ENCODE measurements around the gene CCND1.
"Not testable (repeated sequence)": the region's sequence is repeated elsewhere in the genome, so short reads cannot be mapped to it uniquely, and the experiment has no call there.

The CCND1 gene

GRCh38 chr11:69620683-69621290 is 20.2 kb upstream of the CCND1 start:
- Histone ChIP-seq H3K27ac (ENCODE audit: low read length) (no peak overlapping the region), H3K27me3 (ENCODE audit: low read depth, low read length) (no peaks in the 10 kb centered on the region), H3K4me1 (ENCODE audit: control insufficient read depth in 1 of 2, insufficient read depth in 2 of 2, low read length in 2 of 2) (no peaks in the 10 kb centered on the region), H3K9me3 (ENCODE audit: control insufficient read depth in 1 of 2, low read length in 2 of 2) (no peaks in the 10 kb centered on the region), H3K4me3 (ENCODE audit: low read depth in 1 of 2, low read length in 2 of 2) (no peak overlapping the region), H3K36me3 (ENCODE audit: control insufficient read depth in 1 of 2, insufficient read depth in 2 of 2, low read length in 2 of 2) (no peaks in the 10 kb centered on the region)

GRCh38 chr11:69622097-69622681 is 18.8 kb upstream of the CCND1 start:
- H3K36me3 ChIP-seq (ENCODE audit: control insufficient read depth in 1 of 2, insufficient read depth in 2 of 2, low read length in 2 of 2); H3K27me3 ChIP-seq (ENCODE audit: low read depth, low read length); H3K9me3 ChIP-seq (ENCODE audit: control insufficient read depth in 1 of 2, low read length in 2 of 2); H3K4me3 ChIP-seq (ENCODE audit: low read depth in 1 of 2, low read length in 2 of 2); H3K27ac ChIP-seq (ENCODE audit: low read length); H3K4me1 ChIP-seq (ENCODE audit: control insufficient read depth in 1 of 2, insufficient read depth in 2 of 2, low read length in 2 of 2): not testable (repeated sequence)

GRCh38 chr11:69624293-69624692 is 16.7 kb upstream of the CCND1 start:
- H3K4me1 ChIP-seq (ENCODE audit: control insufficient read depth in 1 of 2, insufficient read depth in 2 of 2, low read length in 2 of 2) = no peaks in the 10 kb centered on the region
- H3K27ac ChIP-seq (ENCODE audit: low read length) = no peak overlapping the region
- no peaks in the 10 kb centered on the region for H3K9me3 ChIP-seq (ENCODE audit: control insufficient read depth in 1 of 2, low read length in 2 of 2)
- no peaks in the 10 kb centered on the region for H3K27me3 ChIP-seq (ENCODE audit: low read depth, low read length)
- no peak overlapping the region for H3K4me3 ChIP-seq (ENCODE audit: low read depth in 1 of 2, low read length in 2 of 2)
- no peaks in the 10 kb centered on the region for H3K36me3 ChIP-seq (ENCODE audit: control insufficient read depth in 1 of 2, insufficient read depth in 2 of 2, low read length in 2 of 2)

- no peak overlapping the region for H3K27ac ChIP-seq (ENCODE audit: low read length)
- no peaks in the 10 kb centered on the region for H3K9me3 ChIP-seq (ENCODE audit: control insufficient read depth in 1 of 2, low read length in 2 of 2)
- H3K27me3 ChIP-seq (ENCODE audit: low read depth, low read length) = no peaks in the 10 kb centered on the region
- no peak overlapping the region for H3K4me3 ChIP-seq (ENCODE audit: low read depth in 1 of 2, low read length in 2 of 2)
- no peaks in the 10 kb centered on the region for H3K4me1 ChIP-seq (ENCODE audit: control insufficient read depth in 1 of 2, insufficient read depth in 2 of 2, low read length in 2 of 2)
- H3K36me3 ChIP-seq (ENCODE audit: control insufficient read depth in 1 of 2, insufficient read depth in 2 of 2, low read length in 2 of 2) = no peaks in the 10 kb centered on the region
These were observed 15.5 kb upstream of the CCND1 start for GRCh38 chr11:69625476-69625875.

- Histone ChIP-seq H3K4me1 (ENCODE audit: control insufficient read depth in 1 of 2, insufficient read depth in 2 of 2, low read length in 2 of 2) (no peaks in the 10 kb centered on the region), H3K36me3 (ENCODE audit: control insufficient read depth in 1 of 2, insufficient read depth in 2 of 2, low read length in 2 of 2) (no peaks in the 10 kb centered on the region), H3K4me3 (ENCODE audit: low read depth in 1 of 2, low read length in 2 of 2) (no peak overlapping the region), H3K27ac (ENCODE audit: low read length) (no peak overlapping the region), H3K9me3 (ENCODE audit: control insufficient read depth in 1 of 2, low read length in 2 of 2) (no peaks in the 10 kb centered on the region), H3K27me3 (ENCODE audit: low read depth, low read length) (no peaks in the 10 kb centered on the region)
These were observed 13.4 kb upstream of the CCND1 start for GRCh38 chr11:69627551-69627950.

GRCh38 chr11:69630017-69630416 is 10.9 kb upstream of the CCND1 start:
- Histone ChIP-seq H3K27me3 (ENCODE audit: low read depth, low read length) (peaks cover 7% of the 10 kb centered on the region), H3K4me1 (ENCODE audit: control insufficient read depth in 1 of 2, insufficient read depth in 2 of 2, low read length in 2 of 2) (no peaks in the 10 kb centered on the region), H3K27ac (ENCODE audit: low read length) (no peak overlapping the region), H3K9me3 (ENCODE audit: control insufficient read depth in 1 of 2, low read length in 2 of 2) (no peaks in the 10 kb centered on the region), H3K4me3 (ENCODE audit: low read depth in 1 of 2, low read length in 2 of 2) (no peak overlapping the region), H3K36me3 (ENCODE audit: control insufficient read depth in 1 of 2, insufficient read depth in 2 of 2, low read length in 2 of 2) (no peaks in the 10 kb centered on the region)

- H3K4me3 ChIP-seq (ENCODE audit: low read depth in 1 of 2, low read length in 2 of 2) = no peak overlapping the region
- no peaks in the 10 kb centered on the region for H3K4me1 ChIP-seq (ENCODE audit: control insufficient read depth in 1 of 2, insufficient read depth in 2 of 2, low read length in 2 of 2)
- peaks cover 7% of the 10 kb centered on the region for H3K27me3 ChIP-seq (ENCODE audit: low read depth, low read length)
- H3K9me3 ChIP-seq (ENCODE audit: control insufficient read depth in 1 of 2, low read length in 2 of 2) = no peaks in the 10 kb centered on the region
- H3K36me3 ChIP-seq (ENCODE audit: control insufficient read depth in 1 of 2, insufficient read depth in 2 of 2, low read length in 2 of 2) = no peaks in the 10 kb centered on the region
- no peak overlapping the region for H3K27ac ChIP-seq (ENCODE audit: low read length)
These were observed 10.5 kb upstream of the CCND1 start for GRCh38 chr11:69630424-69630823.

- Histone ChIP-seq H3K4me1 (ENCODE audit: control insufficient read depth in 1 of 2, insufficient read depth in 2 of 2, low read length in 2 of 2) (peaks cover 0 to 20% of the 10 kb centered on the region in 2 donors), H3K9me3 (ENCODE audit: control insufficient read depth in 1 of 2, low read length in 2 of 2) (no peaks in the 10 kb centered on the region), H3K36me3 (ENCODE audit: control insufficient read depth in 1 of 2, insufficient read depth in 2 of 2, low read length in 2 of 2) (no peaks in the 10 kb centered on the region), H3K27ac (ENCODE audit: low read length) (no peak overlapping the region), H3K27me3 (ENCODE audit: low read depth, low read length) (peaks cover 7% of the 10 kb centered on the region), H3K4me3 (ENCODE audit: low read depth in 1 of 2, low read length in 2 of 2) (no peak overlapping the region)
These were observed 8.1 kb upstream of the CCND1 start for GRCh38 chr11:69632900-69633299.

- Histone ChIP-seq H3K27me3 (ENCODE audit: low read depth, low read length) (peaks cover 7% of the 10 kb centered on the region), H3K4me1 (ENCODE audit: control insufficient read depth in 1 of 2, insufficient read depth in 2 of 2, low read length in 2 of 2) (peaks cover 0 to 31% of the 10 kb centered on the region in 2 donors), H3K9me3 (ENCODE audit: control insufficient read depth in 1 of 2, low read length in 2 of 2) (no peaks in the 10 kb centered on the region), H3K27ac (ENCODE audit: low read length) (no peak overlapping the region), H3K4me3 (ENCODE audit: low read depth in 1 of 2, low read length in 2 of 2) (no peak overlapping the region), H3K36me3 (ENCODE audit: control insufficient read depth in 1 of 2, insufficient read depth in 2 of 2, low read length in 2 of 2) (no peaks in the 10 kb centered on the region)
These were observed 6.9 kb upstream of the CCND1 start for GRCh38 chr11:69634069-69634468.

- Histone ChIP-seq H3K9me3 (ENCODE audit: control insufficient read depth in 1 of 2, low read length in 2 of 2) (no peaks in the 10 kb centered on the region), H3K36me3 (ENCODE audit: control insufficient read depth in 1 of 2, insufficient read depth in 2 of 2, low read length in 2 of 2) (no peaks in the 10 kb centered on the region), H3K27ac (ENCODE audit: low read length) (no peak overlapping the region), H3K27me3 (ENCODE audit: low read depth, low read length) (peaks cover 7% of the 10 kb centered on the region), H3K4me1 (ENCODE audit: control insufficient read depth in 1 of 2, insufficient read depth in 2 of 2, low read length in 2 of 2) (peaks cover 1 to 35% of the 10 kb centered on the region in 2 donors), H3K4me3 (ENCODE audit: low read depth in 1 of 2, low read length in 2 of 2) (no peak overlapping the region)
These were observed 6.4 kb upstream of the CCND1 start for GRCh38 chr11:69634590-69634989.

- Histone ChIP-seq H3K4me1 (ENCODE audit: control insufficient read depth in 1 of 2, insufficient read depth in 2 of 2, low read length in 2 of 2) (peaks cover 4 to 40% of the 10 kb centered on the region in 2 donors), H3K27me3 (ENCODE audit: low read depth, low read length) (peaks cover 7% of the 10 kb centered on the region), H3K36me3 (ENCODE audit: control insufficient read depth in 1 of 2, insufficient read depth in 2 of 2, low read length in 2 of 2) (no peaks in the 10 kb centered on the region), H3K27ac (ENCODE audit: low read length) (no peak overlapping the region), H3K4me3 (ENCODE audit: low read depth in 1 of 2, low read length in 2 of 2) (no peak overlapping the region), H3K9me3 (ENCODE audit: control insufficient read depth in 1 of 2, low read length in 2 of 2) (no peaks in the 10 kb centered on the region)
These were observed 5.8 kb upstream of the CCND1 start for GRCh38 chr11:69635195-69635594.
